Calu3 (cell line): ENCODE data around the gene FOXL1. TPM values are rescaled to one million over a fixed set of nuclear protein-coding genes. Genes with fewer than 3 reads are reported as not detected.

ENCODE experiments used
- BruUV-seq: library from RNA; stranded (reverse); fragments of 400-500 nt; replicated peaks from 2 replicates; lab custom pipeline; 2021; lab: Mats Ljungman, UMichigan
- CTCF ChIA-PET: fragments of 300-600 bp; sonication (Branson Sonifier 250); formaldehyde crosslinking; loops from one replicate; lab custom pipeline; 2022; ENCODE audit warnings: antibody characterized with exemption; lab: Charles Lee
- DNase-seq: peaks from one replicate; pipeline ENCODE4 v3.0.0; 2022
- H3K27ac Mint-ChIP-seq: one replicate; pipeline ENCODE4 v1.8.0; 2022; ENCODE audit warnings: mixed read lengths; ENCODE audit not compliant: unreplicated experiment
- H3K27me3 Mint-ChIP-seq: one replicate; pipeline ENCODE4 v1.8.0; 2022; ENCODE audit warnings: mixed read lengths; ENCODE audit not compliant: unreplicated experiment
- H3K36me3 Mint-ChIP-seq: one replicate; pipeline ENCODE4 v1.8.0; 2022; ENCODE audit warnings: mild to moderate bottlenecking, moderate library complexity, mixed read lengths; ENCODE audit not compliant: insufficient read depth, unreplicated experiment
- H3K4me1 Mint-ChIP-seq: one replicate; pipeline ENCODE4 v1.8.0; 2022; ENCODE audit warnings: mild to moderate bottlenecking, low read depth, mixed read lengths; ENCODE audit not compliant: unreplicated experiment
- H3K4me3 Mint-ChIP-seq: one replicate; pipeline ENCODE4 v1.8.0; 2022; ENCODE audit warnings: mild to moderate bottlenecking, low read depth, moderate library complexity, mixed read lengths; ENCODE audit not compliant: unreplicated experiment
- H3K9me3 Mint-ChIP-seq: one replicate; pipeline ENCODE4 v1.8.0; 2022; ENCODE audit warnings: low read depth, mixed read lengths; ENCODE audit not compliant: unreplicated experiment
- intact Hi-C: fragments of 100-400 bp; cut with micrococcal nuclease; formaldehyde crosslinking; loops from one replicate; pipeline ENCODE4 v1.10.0; 2022; ENCODE audit not compliant: unreplicated experiment
- total RNA-seq: library from RNA; stranded (reverse); gene quantifications from 2 replicates; pipeline ENCODE4 v1.2.3, GENCODE V29; 2022
- TF ChIP-seq, protein P1 (sequence below): fragments of 200-600 bp; IDR thresholded peaks from one replicate; pipeline ENCODE4 v1.8.0; 2022; ENCODE audit warnings: antibody characterized with exemption; ENCODE audit not compliant: unreplicated experiment

FOXL1 gene
- total RNA-seq, 1 experiment from 2014 or later = 13.3 TPM

DNA sequence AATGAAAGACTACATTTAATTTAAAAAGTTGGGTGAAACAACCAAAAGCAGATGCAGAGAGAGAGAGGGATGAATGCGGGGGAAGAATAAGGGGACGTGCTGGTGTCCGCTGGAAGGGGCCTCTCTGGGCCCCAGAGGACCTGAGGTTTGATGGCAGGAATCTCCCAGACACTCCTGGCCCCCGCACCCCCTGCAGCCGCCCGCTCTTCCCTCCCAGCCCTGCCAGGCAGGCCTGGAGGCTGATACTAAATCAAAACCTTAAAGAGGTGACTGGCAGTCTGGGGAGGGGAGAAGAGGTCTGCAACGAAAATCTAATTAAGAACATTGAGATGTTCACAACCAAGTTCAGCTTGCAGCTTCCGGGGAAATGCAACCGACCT lies 2.4 kb downstream of the FOXL1 start:
- CTCF ChIA-PET = interaction anchor here (0.6 to 3.1 kb wide), 3 partner anchors 10 to 252 kb away, joined by 3 to 11 read pairs (median 3); no protein-coding TSS in a partner anchor
- intact Hi-C loops = no loop called here
- DNase-seq = no peak
- peak overlapping the region; percentile 86 for H3K27ac Mint-ChIP-seq
- H3K36me3 Mint-ChIP-seq = peaks cover 69% of the 10 kb centered on the region
- H3K9me3 Mint-ChIP-seq = no peaks in the 10 kb centered on the region
- H3K4me1 Mint-ChIP-seq = peaks cover 60% of the 10 kb centered on the region
- H3K4me3 Mint-ChIP-seq = peak overlapping the region; percentile 76
- BruUV-seq = no TSS peak
- H3K27me3 Mint-ChIP-seq = no peaks in the 10 kb centered on the region
- TF ChIP-seq, protein P1, sequence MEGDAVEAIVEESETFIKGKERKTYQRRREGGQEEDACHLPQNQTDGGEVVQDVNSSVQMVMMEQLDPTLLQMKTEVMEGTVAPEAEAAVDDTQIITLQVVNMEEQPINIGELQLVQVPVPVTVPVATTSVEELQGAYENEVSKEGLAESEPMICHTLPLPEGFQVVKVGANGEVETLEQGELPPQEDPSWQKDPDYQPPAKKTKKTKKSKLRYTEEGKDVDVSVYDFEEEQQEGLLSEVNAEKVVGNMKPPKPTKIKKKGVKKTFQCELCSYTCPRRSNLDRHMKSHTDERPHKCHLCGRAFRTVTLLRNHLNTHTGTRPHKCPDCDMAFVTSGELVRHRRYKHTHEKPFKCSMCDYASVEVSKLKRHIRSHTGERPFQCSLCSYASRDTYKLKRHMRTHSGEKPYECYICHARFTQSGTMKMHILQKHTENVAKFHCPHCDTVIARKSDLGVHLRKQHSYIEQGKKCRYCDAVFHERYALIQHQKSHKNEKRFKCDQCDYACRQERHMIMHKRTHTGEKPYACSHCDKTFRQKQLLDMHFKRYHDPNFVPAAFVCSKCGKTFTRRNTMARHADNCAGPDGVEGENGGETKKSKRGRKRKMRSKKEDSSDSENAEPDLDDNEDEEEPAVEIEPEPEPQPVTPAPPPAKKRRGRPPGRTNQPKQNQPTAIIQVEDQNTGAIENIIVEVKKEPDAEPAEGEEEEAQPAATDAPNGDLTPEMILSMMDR = no peak

DNA sequence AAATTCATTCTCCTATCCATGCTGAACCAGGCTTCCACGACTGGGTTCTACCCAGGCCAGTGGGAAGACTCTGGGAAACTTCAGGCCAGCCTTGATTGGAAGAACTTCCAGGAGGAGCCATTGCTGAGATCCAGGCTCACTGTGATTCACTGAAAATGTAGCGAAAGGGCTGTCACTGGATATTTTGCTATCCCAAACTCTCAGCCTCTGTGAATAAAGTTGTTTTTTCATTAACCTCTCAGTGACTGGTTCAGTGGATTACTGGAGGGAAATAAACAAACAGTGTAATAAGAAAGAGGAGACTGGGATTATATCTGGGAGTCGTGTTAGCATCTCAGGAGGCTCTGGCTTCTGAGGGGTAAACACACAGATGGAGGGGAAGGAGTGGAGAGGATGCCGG lies 3.1 kb downstream of the FOXL1 start:
- Mint-ChIP-seq H3K27me3 (no peaks in the 10 kb centered on the region), H3K4me1 (peaks cover 63% of the 10 kb centered on the region), H3K9me3 (no peaks in the 10 kb centered on the region), H3K4me3 (peak overlapping the region; percentile 76), H3K27ac (peak overlapping the region; percentile 53), H3K36me3 (peaks cover 62% of the 10 kb centered on the region)
- intact Hi-C loops = no loop called here
- TF ChIP-seq, protein P1 = no peak
- DNase-seq = no peak
- CTCF ChIA-PET = no interaction called here
- BruUV-seq = no TSS peak

DNA sequence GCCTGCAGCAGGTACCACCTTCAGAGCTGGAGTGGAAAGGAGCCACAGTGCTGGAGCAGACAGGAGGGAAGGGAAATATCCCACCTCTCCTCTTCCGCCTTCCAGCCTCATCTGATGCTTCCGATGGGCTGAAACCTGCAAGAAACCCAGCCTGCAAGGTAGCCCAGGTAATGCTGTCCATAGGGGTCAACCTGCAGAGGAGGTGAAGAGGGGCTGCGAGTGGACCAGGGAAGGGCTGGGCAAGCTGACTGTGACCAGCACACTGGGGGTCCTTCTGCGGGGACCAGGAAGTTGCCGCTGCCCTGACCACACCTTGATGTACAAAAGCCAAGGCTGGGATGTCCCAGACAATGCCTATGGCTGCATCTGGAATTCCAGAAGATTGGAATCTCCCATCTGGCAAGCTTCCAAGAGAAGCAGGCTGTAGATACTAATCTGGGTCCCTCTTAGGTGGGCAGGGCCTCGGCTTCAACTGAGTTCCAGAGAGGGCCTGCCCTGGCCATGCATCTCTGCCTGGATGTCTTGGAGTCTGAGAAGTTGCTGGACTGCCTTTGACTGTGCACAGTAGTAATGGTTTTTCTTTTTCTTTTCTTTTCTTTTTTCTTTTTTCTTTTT lies 5.8 kb downstream of the FOXL1 start:
- no peaks in the 10 kb centered on the region for H3K9me3 Mint-ChIP-seq
- H3K36me3 Mint-ChIP-seq = peaks cover 35% of the 10 kb centered on the region
- TF ChIP-seq, protein P1 = no peak
- no peaks in the 10 kb centered on the region for H3K27me3 Mint-ChIP-seq
- BruUV-seq = no TSS peak
- no peak overlapping the region for H3K4me3 Mint-ChIP-seq
- no peak for DNase-seq
- CTCF ChIA-PET = no interaction called here
- peaks cover 42% of the 10 kb centered on the region for H3K4me1 Mint-ChIP-seq
- intact Hi-C loops = loop anchor here (2.0 kb wide), 1 partner anchor 49 kb away; no protein-coding TSS in a partner anchor
- H3K27ac Mint-ChIP-seq = peak overlapping the region; percentile 69

DNA sequence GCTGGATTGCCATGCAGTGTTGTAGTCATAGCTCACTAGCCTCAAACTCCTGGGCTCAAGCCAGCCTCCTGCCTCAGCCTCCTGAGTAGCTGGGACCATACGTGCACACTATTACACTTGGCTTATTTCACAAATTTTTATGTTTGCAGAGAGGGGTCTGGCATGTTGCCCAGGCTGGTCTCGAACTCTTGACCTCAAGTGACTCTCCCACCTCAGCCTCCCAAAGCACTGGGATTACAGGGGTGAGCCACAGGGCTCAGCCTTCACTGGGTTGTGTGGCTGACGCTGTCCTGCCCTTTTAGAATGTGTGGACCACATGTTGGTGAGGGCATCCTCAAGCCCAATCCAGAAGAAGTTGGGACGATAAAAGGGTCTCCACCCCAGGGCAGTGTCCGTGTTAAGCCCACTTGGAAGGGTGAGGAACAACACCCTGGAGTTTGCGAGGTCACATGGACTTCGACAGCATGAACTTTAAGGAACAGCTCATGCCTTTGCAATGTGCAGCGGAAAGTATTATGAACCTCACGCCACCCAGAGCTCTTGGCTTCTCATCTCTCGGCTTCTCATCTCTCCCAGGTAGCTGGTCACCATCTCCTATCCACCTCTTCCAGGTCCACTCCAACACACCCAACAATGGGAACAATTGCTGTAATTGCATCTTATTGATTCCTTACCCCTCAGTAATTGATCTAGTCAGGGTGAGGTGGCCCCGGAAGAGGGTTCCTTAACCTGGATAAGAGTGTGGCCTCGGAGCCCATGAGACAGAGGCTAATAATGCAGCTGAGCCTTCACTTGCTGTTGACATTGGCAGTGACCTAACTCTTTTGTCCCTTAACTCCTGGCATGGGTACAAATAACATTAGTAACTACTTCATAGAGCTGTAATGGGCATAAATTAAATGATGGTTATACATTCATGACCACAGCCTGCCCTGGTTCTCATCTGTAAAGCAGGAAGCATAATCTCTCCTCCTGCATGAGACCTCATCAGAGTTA lies 6.7 kb downstream of the FOXL1 start:
- peaks cover 27% of the 10 kb centered on the region for H3K36me3 Mint-ChIP-seq
- CTCF ChIA-PET = interaction anchor here (0.9 to 1.4 kb wide), 4 partner anchors 9 to 433 kb away, joined by 3 to 11 read pairs (median 4); no protein-coding TSS in a partner anchor
- TF ChIP-seq, protein P1 = no peak

More for the DNA sequence above, 6.7 kb downstream of the FOXL1 start:
- H3K27ac Mint-ChIP-seq = peak overlapping the region; percentile 69
- peak overlapping the region; percentile 8 for H3K4me3 Mint-ChIP-seq
- no peaks in the 10 kb centered on the region for H3K9me3 Mint-ChIP-seq
- BruUV-seq = no TSS peak
- peaks cover 37% of the 10 kb centered on the region for H3K4me1 Mint-ChIP-seq
- intact Hi-C loops = loop anchor here (2.0 kb wide), 1 partner anchor 48 kb away; no protein-coding TSS in a partner anchor
- no peaks in the 10 kb centered on the region for H3K27me3 Mint-ChIP-seq
- DNase-seq = peak; percentile 55
